Measurements from ENCODE around the gene MAST4. TPM values are rescaled to one million over a fixed set of nuclear protein-coding genes. Genes with fewer than 3 reads are reported as not detected.
"Not testable (repeated sequence)": the region's sequence is repeated elsewhere in the genome, so short reads cannot be mapped to it uniquely, and the experiment has no call there.

MAST4 gene
- total RNA-seq, 1 donor from 2014 or later: 10.4 TPM

- H3K9ac ChIP-seq (ENCODE audit: low read depth in 1 of 3, low read length in 3 of 3): no peak overlapping the region
- H3K27ac ChIP-seq (ENCODE audit: low read depth, low read length): no peak overlapping the region
- H3K27me3 ChIP-seq (ENCODE audit: control insufficient read depth in 3 of 3, insufficient read depth in 3 of 3, low read length in 3 of 3): no peaks in the 10 kb centered on the region
- peaks cover 10 to 11% (median 11%) of the 10 kb centered on the region in 3 donors for H3K36me3 ChIP-seq (ENCODE audit: control insufficient read depth in 3 of 3, insufficient read depth in 3 of 3, low read length in 3 of 3)
- no peaks in the 10 kb centered on the region for H3K4me1 ChIP-seq (ENCODE audit: control insufficient read depth in 3 of 3, insufficient read depth in 3 of 3, low read length in 3 of 3)
- no peak overlapping the region for H3K4me3 ChIP-seq (ENCODE audit: low read length in 3 of 3)
- H3K9me3 ChIP-seq (ENCODE audit: control insufficient read depth in 3 of 3, low read length in 3 of 3): no peaks in the 10 kb centered on the region
Observed at GRCh38 chr5:67111779-67112178, 515.6 kb downstream of the MAST4 start.

- no peak overlapping the region for H3K27ac ChIP-seq (ENCODE audit: low read depth, low read length)
- H3K36me3 ChIP-seq (ENCODE audit: control insufficient read depth in 3 of 3, insufficient read depth in 3 of 3, low read length in 3 of 3): peaks cover 10 to 16% (median 11%) of the 10 kb centered on the region in 3 donors
- H3K4me3 ChIP-seq (ENCODE audit: low read length in 3 of 3): no peak overlapping the region
Observed at GRCh38 chr5:67115246-67115645, 519.1 kb downstream of the MAST4 start.

GRCh38 chr5:67115817-67116216, 519.6 kb downstream of the MAST4 start:
- H3K4me3 ChIP-seq (ENCODE audit: low read length in 3 of 3): no peak overlapping the region
- no peak overlapping the region for H3K9ac ChIP-seq (ENCODE audit: low read depth in 1 of 3, low read length in 3 of 3)
- no peaks in the 10 kb centered on the region for H3K9me3 ChIP-seq (ENCODE audit: control insufficient read depth in 3 of 3, low read length in 3 of 3)
- H3K36me3 ChIP-seq (ENCODE audit: control insufficient read depth in 3 of 3, insufficient read depth in 3 of 3, low read length in 3 of 3): peaks cover 7 to 16% (median 11%) of the 10 kb centered on the region in 3 donors
- H3K27me3 ChIP-seq (ENCODE audit: control insufficient read depth in 3 of 3, insufficient read depth in 3 of 3, low read length in 3 of 3): no peaks in the 10 kb centered on the region
- no peaks in the 10 kb centered on the region for H3K4me1 ChIP-seq (ENCODE audit: control insufficient read depth in 3 of 3, insufficient read depth in 3 of 3, low read length in 3 of 3)
- no peak overlapping the region for H3K27ac ChIP-seq (ENCODE audit: low read depth, low read length)

More at GRCh38 chr5:67115246-67115645, 519.1 kb downstream of the MAST4 start:
- Histone ChIP-seq H3K9ac (ENCODE audit: low read depth in 1 of 3, low read length in 3 of 3) (no peak overlapping the region), H3K4me1 (ENCODE audit: control insufficient read depth in 3 of 3, insufficient read depth in 3 of 3, low read length in 3 of 3) (no peaks in the 10 kb centered on the region), H3K27me3 (ENCODE audit: control insufficient read depth in 3 of 3, insufficient read depth in 3 of 3, low read length in 3 of 3) (no peaks in the 10 kb centered on the region), H3K9me3 (ENCODE audit: control insufficient read depth in 3 of 3, low read length in 3 of 3) (no peaks in the 10 kb centered on the region)

- Histone ChIP-seq H3K27ac (ENCODE audit: low read depth, low read length) (no peak overlapping the region), H3K9me3 (ENCODE audit: control insufficient read depth in 3 of 3, low read length in 3 of 3) (no peaks in the 10 kb centered on the region), H3K4me3 (ENCODE audit: low read length in 3 of 3) (no peak overlapping the region), H3K4me1 (ENCODE audit: control insufficient read depth in 3 of 3, insufficient read depth in 3 of 3, low read length in 3 of 3) (no peaks in the 10 kb centered on the region), H3K27me3 (ENCODE audit: control insufficient read depth in 3 of 3, insufficient read depth in 3 of 3, low read length in 3 of 3) (no peaks in the 10 kb centered on the region), H3K36me3 (ENCODE audit: control insufficient read depth in 3 of 3, insufficient read depth in 3 of 3, low read length in 3 of 3) (peaks cover 4 to 18% (median 7%) of the 10 kb centered on the region in 3 donors), H3K9ac (ENCODE audit: low read depth in 1 of 3, low read length in 3 of 3) (no peak overlapping the region)
Observed at GRCh38 chr5:67118050-67118620, 521.9 kb downstream of the MAST4 start.

GRCh38 chr5:67119010-67119409, 522.8 kb downstream of the MAST4 start:
- Histone ChIP-seq H3K27ac (ENCODE audit: low read depth, low read length) (no peak overlapping the region), H3K27me3 (ENCODE audit: control insufficient read depth in 3 of 3, insufficient read depth in 3 of 3, low read length in 3 of 3) (no peaks in the 10 kb centered on the region), H3K9me3 (ENCODE audit: control insufficient read depth in 3 of 3, low read length in 3 of 3) (no peaks in the 10 kb centered on the region), H3K9ac (ENCODE audit: low read depth in 1 of 3, low read length in 3 of 3) (no peak overlapping the region), H3K4me1 (ENCODE audit: control insufficient read depth in 3 of 3, insufficient read depth in 3 of 3, low read length in 3 of 3) (no peaks in the 10 kb centered on the region), H3K36me3 (ENCODE audit: control insufficient read depth in 3 of 3, insufficient read depth in 3 of 3, low read length in 3 of 3) (peaks cover 5 to 19% (median 6%) of the 10 kb centered on the region in 3 donors), H3K4me3 (ENCODE audit: low read length in 3 of 3) (no peak overlapping the region)

GRCh38 chr5:67120032-67120431, 523.8 kb downstream of the MAST4 start:
- Histone ChIP-seq H3K4me3 (ENCODE audit: low read length in 3 of 3) (no peak overlapping the region), H3K9me3 (ENCODE audit: control insufficient read depth in 3 of 3, low read length in 3 of 3) (no peaks in the 10 kb centered on the region), H3K36me3 (ENCODE audit: control insufficient read depth in 3 of 3, insufficient read depth in 3 of 3, low read length in 3 of 3) (peaks cover 2 to 17% (median 3%) of the 10 kb centered on the region in 3 donors), H3K9ac (ENCODE audit: low read depth in 1 of 3, low read length in 3 of 3) (no peak overlapping the region), H3K27ac (ENCODE audit: low read depth, low read length) (no peak overlapping the region), H3K4me1 (ENCODE audit: control insufficient read depth in 3 of 3, insufficient read depth in 3 of 3, low read length in 3 of 3) (no peaks in the 10 kb centered on the region), H3K27me3 (ENCODE audit: control insufficient read depth in 3 of 3, insufficient read depth in 3 of 3, low read length in 3 of 3) (no peaks in the 10 kb centered on the region)

- Histone ChIP-seq H3K27me3 (ENCODE audit: control insufficient read depth in 3 of 3, insufficient read depth in 3 of 3, low read length in 3 of 3) (no peaks in the 10 kb centered on the region), H3K4me1 (ENCODE audit: control insufficient read depth in 3 of 3, insufficient read depth in 3 of 3, low read length in 3 of 3) (no peaks in the 10 kb centered on the region), H3K36me3 (ENCODE audit: control insufficient read depth in 3 of 3, insufficient read depth in 3 of 3, low read length in 3 of 3) (peaks cover under 1 to 15% (median 3%) of the 10 kb centered on the region in 3 donors), H3K4me3 (ENCODE audit: low read length in 3 of 3) (no peak overlapping the region), H3K9me3 (ENCODE audit: control insufficient read depth in 3 of 3, low read length in 3 of 3) (no peaks in the 10 kb centered on the region), H3K27ac (ENCODE audit: low read depth, low read length) (no peak overlapping the region), H3K9ac (ENCODE audit: low read depth in 1 of 3, low read length in 3 of 3) (no peak overlapping the region)
Observed at GRCh38 chr5:67123819-67124218, 527.6 kb downstream of the MAST4 start.

- Histone ChIP-seq H3K36me3 (ENCODE audit: control insufficient read depth in 3 of 3, insufficient read depth in 3 of 3, low read length in 3 of 3) (peaks cover 0 to 8% (median 3%) of the 10 kb centered on the region in 3 donors), H3K9me3 (ENCODE audit: control insufficient read depth in 3 of 3, low read length in 3 of 3) (no peaks in the 10 kb centered on the region), H3K9ac (ENCODE audit: low read depth in 1 of 3, low read length in 3 of 3) (no peak overlapping the region), H3K27ac (ENCODE audit: low read depth, low read length) (no peak overlapping the region), H3K4me3 (ENCODE audit: low read length in 3 of 3) (no peak overlapping the region), H3K4me1 (ENCODE audit: control insufficient read depth in 3 of 3, insufficient read depth in 3 of 3, low read length in 3 of 3) (no peaks in the 10 kb centered on the region), H3K27me3 (ENCODE audit: control insufficient read depth in 3 of 3, insufficient read depth in 3 of 3, low read length in 3 of 3) (no peaks in the 10 kb centered on the region)
Observed at GRCh38 chr5:67124556-67124955, 528.4 kb downstream of the MAST4 start.

GRCh38 chr5:67127347-67127895, 531.2 kb downstream of the MAST4 start:
- H3K4me3 ChIP-seq (ENCODE audit: low read length in 3 of 3); H3K27ac ChIP-seq (ENCODE audit: low read depth, low read length); H3K4me1 ChIP-seq (ENCODE audit: control insufficient read depth in 3 of 3, insufficient read depth in 3 of 3, low read length in 3 of 3); H3K9me3 ChIP-seq (ENCODE audit: control insufficient read depth in 3 of 3, low read length in 3 of 3); H3K36me3 ChIP-seq (ENCODE audit: control insufficient read depth in 3 of 3, insufficient read depth in 3 of 3, low read length in 3 of 3); H3K9ac ChIP-seq (ENCODE audit: low read depth in 1 of 3, low read length in 3 of 3); H3K27me3 ChIP-seq (ENCODE audit: control insufficient read depth in 3 of 3, insufficient read depth in 3 of 3, low read length in 3 of 3): not testable (repeated sequence)

- Histone ChIP-seq H3K27ac (ENCODE audit: low read depth, low read length) (no peak overlapping the region), H3K9me3 (ENCODE audit: control insufficient read depth in 3 of 3, low read length in 3 of 3) (no peaks in the 10 kb centered on the region), H3K4me1 (ENCODE audit: control insufficient read depth in 3 of 3, insufficient read depth in 3 of 3, low read length in 3 of 3) (no peaks in the 10 kb centered on the region), H3K4me3 (ENCODE audit: low read length in 3 of 3) (no peak overlapping the region), H3K27me3 (ENCODE audit: control insufficient read depth in 3 of 3, insufficient read depth in 3 of 3, low read length in 3 of 3) (no peaks in the 10 kb centered on the region), H3K36me3 (ENCODE audit: control insufficient read depth in 3 of 3, insufficient read depth in 3 of 3, low read length in 3 of 3) (peaks cover 3 to 15% (median 6%) of the 10 kb centered on the region in 3 donors), H3K9ac (ENCODE audit: low read depth in 1 of 3, low read length in 3 of 3) (no peak overlapping the region)
Observed at GRCh38 chr5:67129768-67130167, 533.6 kb downstream of the MAST4 start.
